Measurements from ENCODE around the gene IRAK4. TPM values are rescaled to one million over a fixed set of nuclear protein-coding genes. Genes with fewer than 3 reads are reported as not detected.
"Not testable (repeated sequence)": the region's sequence is repeated elsewhere in the genome, so short reads cannot be mapped to it uniquely, and the experiment has no call there.

The IRAK4 gene
- total RNA-seq = 6.2 TPM
- long read RNA-seq, partial matches to known transcripts = 0 of 1 reads
- long read RNA-seq, other reads (novel, unspliced or antisense) = 1 of 1 reads

DNA sequence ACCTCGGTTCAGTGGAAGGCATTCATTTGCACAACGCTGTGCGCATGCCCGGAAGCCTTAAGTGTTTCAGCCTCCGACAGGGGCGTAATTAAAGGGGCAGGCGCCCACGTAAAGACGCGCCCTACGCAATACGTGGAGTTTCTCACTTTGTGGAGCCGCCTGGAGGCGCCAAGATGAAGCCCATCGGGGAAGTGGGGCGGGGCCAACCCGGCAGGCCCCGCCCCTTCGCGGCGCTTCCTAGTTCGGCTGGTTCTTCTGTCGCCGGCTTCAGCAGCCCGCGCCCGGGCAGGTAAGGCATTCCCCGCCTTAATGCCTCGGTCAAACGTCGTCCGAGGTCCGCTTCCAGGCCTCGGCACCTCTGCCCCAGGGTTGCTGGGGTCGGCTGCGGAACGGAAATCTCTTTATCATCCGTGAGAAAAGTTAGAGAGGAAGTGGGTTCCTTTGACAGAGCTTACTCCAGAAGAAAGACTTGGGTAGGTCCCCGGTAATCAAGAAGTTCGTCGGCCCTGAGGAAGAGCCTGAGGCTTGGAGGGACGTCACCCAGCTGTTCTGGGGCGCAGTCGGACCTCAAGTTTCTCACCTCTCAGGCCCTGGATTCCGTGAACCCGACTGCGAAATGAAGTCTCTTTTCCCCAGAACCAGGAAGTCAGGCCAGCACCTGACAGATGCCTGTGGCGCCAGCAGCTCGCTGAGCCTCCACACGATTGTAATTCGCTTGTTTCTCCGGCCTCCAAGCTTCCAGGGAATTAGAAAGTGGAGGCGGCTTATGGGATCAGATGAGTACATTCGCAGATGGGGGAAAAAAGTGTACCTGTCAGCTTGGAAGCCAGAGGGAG lies at the start of gene IRAK4, which contains the start of gene PUS7L:
Gene IRAK4, plus strand, starts transcription at position 224 of the 836 bp plus-strand sequence. CDS start 9,161 bp downstream, outside the sequence.
Gene PUS7L, minus strand, starts transcription at position 63 of the 836 bp plus-strand sequence. CDS start 3,545 bp downstream, outside the sequence.
- ATAC-seq (peak; percentile 100), DNase-seq (ENCODE audit: missing footprints) (peak; percentile 98)
- intact Hi-C loops (cut with DNase I) = loop anchor here (2.0 kb wide), 2 partner anchors 48 to 78 kb away; partner anchors contain the start of genes TMEM117 and TWF1

DNA sequence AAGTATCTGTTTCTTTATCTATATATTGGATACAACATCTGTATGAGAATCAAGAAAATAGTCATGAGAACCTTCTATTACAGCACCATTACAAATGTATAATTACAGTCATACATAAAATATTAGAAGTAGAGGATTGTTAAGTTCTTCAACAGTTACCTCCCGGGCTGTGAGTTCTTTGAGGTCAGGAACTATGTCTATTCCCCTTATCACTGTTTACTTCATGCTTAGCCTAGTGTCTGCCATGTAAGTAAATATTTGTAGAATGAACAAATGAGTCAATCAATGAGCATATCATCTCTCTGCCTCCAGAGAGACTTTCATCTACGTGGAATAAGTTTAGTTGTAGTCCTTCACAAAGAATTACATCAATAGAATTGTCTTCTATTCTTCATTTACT lies 47.4 kb upstream of the IRAK4 start:
- no peak for ATAC-seq
- intact Hi-C loops (cut with DNase I) = no loop called here

DNA sequence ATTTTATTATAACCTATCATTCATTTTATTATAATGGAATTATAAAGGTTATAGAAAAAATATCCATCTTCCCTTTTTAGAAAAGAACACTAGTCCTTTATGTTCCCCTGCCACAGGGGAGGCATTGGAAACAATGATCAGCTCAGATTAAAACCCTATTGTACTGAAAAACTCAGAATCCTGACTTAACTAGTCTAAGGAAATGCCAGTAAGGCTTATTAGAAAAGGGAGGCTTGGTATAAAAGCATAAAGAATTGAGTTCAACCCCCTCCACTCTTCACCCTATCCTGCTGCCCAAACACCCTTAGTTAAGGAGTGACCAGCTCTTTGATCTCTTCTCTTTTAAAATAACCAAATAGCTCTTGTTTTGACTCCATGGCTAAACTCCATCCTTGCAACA lies 36.1 kb upstream of the IRAK4 start:
- ATAC-seq = no peak
- no peak for DNase-seq (ENCODE audit: missing footprints)
- intact Hi-C loops (cut with DNase I) = no loop called here

More for the DNA sequence above, 47.4 kb upstream of the IRAK4 start:
- no peak for DNase-seq (ENCODE audit: missing footprints)

DNA sequence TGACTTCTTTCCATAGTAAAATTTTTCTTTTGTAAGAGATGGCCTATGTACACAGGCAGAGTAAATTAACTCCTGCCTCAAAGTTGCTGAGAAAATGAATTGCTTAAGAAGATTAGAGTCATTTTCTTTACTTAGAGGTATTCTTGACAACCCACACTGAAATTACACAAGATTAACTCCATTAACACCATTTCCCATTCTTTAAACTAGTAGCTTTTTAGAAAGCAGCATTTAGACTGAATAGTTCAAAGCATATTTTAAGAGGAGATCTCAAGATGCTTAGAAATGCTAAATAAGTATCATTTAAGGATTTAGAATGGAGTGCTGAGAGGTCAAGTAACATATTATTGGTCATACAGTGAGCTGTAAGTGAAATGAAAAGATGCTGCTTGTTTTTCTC lies 35.6 kb upstream of the IRAK4 start:
- intact Hi-C loops (cut with DNase I) = no loop called here
- no peak for ATAC-seq
- DNase-seq (ENCODE audit: missing footprints) = no peak

DNA sequence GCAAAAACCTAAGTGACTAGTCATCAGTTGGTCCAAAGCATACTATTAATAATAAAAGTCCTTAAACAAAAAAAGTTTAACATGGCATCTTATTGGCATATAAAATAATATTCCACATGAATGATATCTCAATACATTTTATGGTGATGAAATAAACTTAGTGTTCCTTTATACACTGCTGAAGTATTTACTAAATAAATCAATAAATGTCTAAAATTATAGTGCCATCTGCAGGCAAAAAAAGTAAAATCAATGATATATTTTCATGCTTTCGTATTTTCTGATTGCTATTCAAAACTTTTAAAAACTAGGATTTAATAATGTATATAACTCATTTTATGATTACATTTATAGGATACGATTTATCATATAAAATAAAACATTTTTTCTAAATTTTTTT lies 30.6 kb upstream of the IRAK4 start:
- ATAC-seq (no peak), DNase-seq (ENCODE audit: missing footprints) (no peak)
- intact Hi-C loops (cut with DNase I) = no loop called here

DNA sequence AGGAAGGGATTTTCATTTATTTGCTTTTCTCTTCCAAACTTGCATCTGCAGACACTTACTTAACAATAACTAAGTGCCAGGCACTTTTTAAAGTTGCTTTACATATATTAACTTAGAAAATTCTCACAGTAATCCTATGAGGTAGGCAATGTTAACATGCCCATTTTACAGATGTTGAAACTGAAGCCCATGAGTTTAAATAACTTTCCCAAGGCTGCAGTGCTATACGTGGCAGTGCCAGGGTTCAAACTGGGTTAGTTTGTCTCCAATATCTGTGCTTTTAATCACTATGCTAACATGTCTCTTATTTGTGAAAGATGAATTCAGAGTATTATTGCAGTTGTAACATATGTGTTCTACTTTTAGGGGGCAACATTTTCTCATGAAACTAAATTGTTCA lies 30.1 kb upstream of the IRAK4 start:
- no peak for ATAC-seq
- intact Hi-C loops (cut with DNase I) = no loop called here
- DNase-seq (ENCODE audit: missing footprints) = no peak

DNA sequence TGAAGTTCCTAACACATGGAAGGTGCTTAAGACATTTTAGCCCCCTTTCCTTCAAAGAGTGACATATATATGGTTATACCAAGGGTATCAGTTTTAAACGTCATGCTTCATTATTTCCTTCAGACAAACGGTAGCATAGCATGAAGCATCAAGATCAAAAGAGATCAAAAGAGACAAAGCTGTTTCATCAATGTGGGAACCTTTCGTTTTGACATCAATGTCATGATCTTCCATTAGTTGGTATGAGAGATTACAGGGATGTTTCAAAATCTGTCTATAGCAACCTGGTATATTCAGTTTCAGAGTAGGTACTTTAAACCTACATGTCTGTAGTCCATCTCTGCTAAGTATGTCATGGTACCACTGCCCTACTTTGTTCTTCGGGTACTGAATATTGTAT lies 28.5 kb upstream of the IRAK4 start:
- no peak for DNase-seq (ENCODE audit: missing footprints)
- intact Hi-C loops (cut with DNase I) = no loop called here
- no peak for ATAC-seq

DNA sequence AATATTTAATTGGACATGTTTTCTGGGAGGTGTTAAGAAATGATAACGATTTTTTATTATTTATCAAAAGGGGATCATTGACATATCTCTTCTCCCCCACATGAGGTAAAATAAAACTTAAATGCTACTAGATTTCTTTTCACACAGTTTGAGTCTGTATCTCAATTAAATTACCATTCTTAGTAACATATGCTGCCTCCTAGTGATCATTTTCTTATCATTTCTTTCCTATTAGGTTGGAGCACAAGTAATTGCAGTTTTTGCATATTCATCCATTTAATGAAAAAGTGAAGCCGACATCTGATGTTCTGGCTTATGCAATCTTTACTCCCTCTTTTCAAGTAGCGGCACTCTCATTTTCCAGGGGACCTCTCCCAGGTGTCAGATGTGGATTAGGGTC lies 25.1 kb upstream of the IRAK4 start:
- no peak for DNase-seq (ENCODE audit: missing footprints)

DNA sequence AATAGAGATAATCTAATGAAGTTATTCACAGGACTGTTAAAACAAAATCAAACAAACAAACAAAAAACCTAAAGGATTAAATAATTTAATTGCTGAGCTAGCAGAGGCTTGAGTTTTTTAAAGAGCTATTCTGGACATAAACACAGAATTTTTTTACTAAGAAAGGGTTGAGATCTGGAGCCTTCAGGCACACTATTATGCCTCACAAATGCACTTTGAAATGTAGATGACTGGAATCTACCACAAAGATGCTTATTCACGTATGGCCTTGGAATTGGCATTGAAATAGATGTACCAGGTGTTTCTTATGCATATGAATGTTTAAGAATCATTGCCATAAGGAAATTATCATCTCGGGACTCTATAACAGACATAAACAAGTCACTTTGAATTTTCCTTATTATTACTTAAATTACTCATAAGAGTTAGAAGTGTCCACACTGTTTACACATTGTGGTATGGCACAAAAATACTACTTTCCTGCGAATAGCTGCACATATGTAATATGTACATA lies 21.8 kb upstream of the IRAK4 start:
- DNase-seq (ENCODE audit: missing footprints) (no peak), ATAC-seq (no peak)
- intact Hi-C loops (cut with DNase I) = no loop called here

More for the DNA sequence above, 25.1 kb upstream of the IRAK4 start:
- ATAC-seq = no peak
- intact Hi-C loops (cut with DNase I) = no loop called here

DNA sequence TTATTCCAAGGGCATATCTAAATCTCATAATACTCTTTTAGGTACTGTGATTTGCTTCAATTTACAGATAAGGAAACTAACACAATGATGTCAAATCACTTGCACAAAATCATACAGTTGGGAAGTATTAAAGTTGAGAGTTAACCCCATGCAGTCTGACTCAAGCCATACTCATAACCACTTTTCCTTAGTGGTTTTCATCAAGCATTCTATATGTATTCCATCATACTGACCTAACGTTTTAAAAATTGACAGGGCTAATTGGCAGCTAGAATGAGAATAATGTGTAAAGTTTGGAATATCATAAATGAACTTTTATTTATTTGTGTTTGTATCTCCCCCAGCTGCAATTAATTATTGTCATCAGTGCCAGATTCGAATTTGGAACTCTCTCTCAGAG lies 21.1 kb upstream of the IRAK4 start:
- DNase-seq (ENCODE audit: missing footprints) = no peak
- intact Hi-C loops (cut with DNase I) = no loop called here
- no peak for ATAC-seq

DNA sequence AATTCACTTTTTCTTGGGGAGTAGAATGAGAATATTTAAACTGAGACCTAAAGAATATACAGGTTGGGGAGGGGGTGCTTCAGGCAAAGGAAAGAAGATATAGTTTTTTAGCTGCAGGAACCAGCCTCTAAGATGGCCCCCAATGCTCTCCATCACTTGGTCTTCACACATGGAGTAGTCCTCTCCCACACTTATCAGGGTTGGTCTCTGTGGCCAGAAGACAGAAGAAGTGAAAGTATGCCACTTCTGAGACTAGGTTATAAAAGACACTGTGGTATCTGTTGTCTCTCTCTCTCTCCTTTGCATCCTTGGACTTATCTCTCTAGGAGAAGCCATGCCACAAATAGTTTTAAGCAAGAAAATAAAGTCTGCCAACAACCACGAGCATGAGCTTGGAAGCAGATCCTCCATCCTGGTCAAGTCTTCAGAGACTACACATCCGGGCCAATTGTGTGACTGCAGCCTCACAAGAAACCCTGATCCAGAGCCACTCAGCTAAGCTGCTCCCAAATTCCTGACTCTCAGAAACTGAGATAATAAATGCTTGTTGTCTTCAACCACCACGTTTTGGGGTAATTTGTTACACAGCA lies 18.1 kb upstream of the IRAK4 start:
- ATAC-seq (no peak), DNase-seq (ENCODE audit: missing footprints) (no peak)
- intact Hi-C loops (cut with DNase I) = no loop called here

DNA sequence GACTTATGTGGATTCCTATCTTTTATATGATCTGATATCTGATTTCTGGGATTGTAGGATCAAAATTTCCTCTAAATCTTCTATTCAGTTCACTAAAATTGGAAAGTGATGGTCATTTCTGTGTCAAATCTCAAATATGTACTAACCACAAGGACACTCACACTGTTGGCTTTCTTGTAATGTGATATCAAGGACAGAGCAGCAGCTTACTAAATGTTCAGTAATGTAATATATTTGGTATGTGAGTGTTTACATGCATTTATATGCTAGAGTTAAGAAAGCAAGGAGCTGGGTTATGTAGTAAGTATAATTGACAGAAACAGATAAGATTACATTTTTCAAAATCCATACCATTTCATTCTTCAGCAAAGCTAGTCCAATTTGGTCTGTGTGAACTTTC lies 16.6 kb upstream of the IRAK4 start:
- DNase-seq (ENCODE audit: missing footprints) (no peak), ATAC-seq (no peak)
- intact Hi-C loops (cut with DNase I) = no loop called here

DNA sequence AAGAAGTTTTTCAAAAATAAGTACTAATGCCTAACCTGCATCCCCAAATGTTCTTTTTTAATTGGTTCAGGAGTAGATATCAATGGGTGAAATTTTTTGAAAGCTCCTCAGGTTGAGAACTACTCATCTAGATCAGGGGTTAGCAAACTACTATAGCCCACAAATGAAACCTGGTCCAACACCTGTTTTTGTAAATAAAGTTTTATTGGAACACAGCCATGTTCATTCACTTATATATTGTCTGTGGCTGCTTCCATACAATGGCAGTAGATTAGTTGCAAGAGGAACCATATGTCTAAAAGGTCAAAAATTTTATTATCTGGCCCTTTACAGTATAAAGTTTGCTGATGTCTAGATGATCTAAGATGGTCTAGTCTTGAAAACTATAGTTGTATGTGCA lies 13.9 kb upstream of the IRAK4 start:
- intact Hi-C loops (cut with DNase I) = no loop called here
- no peak for DNase-seq (ENCODE audit: missing footprints)

DNA sequence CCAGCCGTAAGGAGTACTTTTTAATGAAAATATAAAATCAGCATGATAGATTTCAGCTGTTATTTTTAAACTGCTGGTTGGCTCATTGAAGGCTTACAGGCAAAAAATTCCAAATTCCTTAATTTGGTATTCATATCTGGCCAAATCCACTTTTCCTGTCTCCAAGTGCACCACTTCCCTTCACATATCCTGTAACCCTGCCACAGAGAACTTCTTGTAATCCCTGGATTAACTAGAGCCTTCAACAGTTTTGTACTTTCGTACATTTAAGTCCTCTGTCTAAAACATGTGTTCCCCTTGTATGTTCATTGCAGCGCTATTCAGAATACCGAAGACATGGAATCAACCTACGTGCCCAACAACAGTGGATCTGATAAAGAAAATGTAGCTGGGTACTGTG lies 9.7 kb upstream of the IRAK4 start:
- intact Hi-C loops (cut with DNase I) = no loop called here

More for the DNA sequence above, 13.9 kb upstream of the IRAK4 start:
- ATAC-seq = no peak

DNA sequence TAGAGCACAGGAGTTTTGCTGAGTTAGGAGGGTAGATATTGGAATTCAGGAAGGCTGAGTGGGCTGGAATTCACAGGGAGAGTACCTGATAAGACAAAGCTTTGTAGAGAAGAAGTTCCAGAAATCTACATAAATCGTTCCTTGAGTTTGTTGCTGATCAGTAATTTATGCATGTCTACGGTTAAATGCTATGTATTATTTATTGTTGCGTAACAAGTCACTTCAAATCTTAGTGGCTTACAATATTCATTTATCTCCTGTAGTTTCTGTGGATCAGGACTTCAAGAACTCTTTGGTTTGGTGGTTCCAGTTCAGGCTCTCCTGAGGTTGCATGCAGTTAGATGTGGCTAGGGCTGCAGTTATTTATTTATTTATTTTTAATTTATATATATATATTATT lies 7.9 kb upstream of the IRAK4 start:
- DNase-seq (ENCODE audit: missing footprints) (no peak), ATAC-seq (no peak)
- intact Hi-C loops (cut with DNase I) = no loop called here

More for the DNA sequence above, 9.7 kb upstream of the IRAK4 start:
- ATAC-seq (no peak), DNase-seq (ENCODE audit: missing footprints) (no peak)

DNA sequence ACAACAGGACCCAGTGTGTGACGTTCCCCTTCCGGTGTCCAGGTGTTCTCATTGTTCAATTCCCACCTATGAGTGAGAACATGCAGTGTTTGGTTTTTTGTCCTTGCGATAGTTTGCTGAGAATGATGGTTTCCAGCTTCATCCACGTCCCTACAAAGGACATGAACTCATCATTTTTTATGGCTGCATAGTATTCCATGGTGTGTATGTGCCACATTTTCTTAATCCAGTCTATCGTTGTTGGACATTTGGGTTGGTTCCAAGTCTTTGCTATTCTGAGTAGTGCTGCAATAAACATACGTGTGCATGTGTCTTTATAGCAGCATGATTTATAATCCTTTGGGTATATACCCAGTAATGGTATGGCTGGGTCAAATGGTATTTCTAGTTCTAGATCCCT lies 7.4 kb upstream of the IRAK4 start:
- ATAC-seq; DNase-seq (ENCODE audit: missing footprints); intact Hi-C loops (cut with DNase I): not testable (repeated sequence)

DNA sequence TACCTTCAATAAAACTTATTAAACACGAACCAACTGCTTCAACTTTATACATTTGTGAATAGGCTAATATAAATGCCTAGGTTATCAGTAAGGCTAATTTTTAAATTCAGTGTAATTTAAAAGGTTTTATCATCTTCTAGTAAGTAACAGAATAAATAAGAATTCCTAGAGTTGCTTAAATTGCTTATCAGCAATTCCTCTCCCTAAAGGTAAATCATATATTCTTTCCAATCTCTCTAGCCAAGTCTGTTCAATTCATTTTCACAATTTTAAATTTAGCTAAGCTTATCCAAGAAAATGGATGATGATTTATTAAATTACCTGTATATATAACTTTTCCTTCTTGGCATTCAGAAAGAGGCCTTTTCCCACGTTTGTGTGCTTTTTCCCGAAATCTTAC lies 4.7 kb upstream of the IRAK4 start:
- no peak for DNase-seq (ENCODE audit: missing footprints)
- intact Hi-C loops (cut with DNase I) = no loop called here
- ATAC-seq = no peak

DNA sequence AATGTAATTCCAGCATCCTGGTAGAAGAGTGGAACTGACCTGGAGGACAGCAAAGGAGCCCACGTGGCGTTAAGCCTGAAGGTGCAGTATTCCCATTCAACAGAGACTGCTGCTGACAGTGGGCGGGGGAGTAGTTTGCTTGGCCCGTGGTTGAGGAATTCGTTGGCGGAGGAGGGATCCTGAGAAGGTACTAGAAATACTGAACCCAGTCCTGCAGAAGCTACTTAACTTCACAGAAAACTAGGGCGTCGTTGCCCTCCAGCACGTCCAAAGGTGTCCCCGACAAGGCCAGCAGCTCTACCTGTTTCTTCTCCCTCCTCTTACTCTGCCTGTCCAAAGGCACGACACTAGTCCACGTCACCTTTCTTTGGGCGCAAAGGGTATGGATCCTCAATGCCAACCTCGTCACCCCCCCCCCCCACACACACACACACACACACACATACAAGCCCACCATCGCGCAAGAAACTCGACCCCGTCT lies 464 bp upstream of the IRAK4 start:
- DNase-seq (ENCODE audit: missing footprints) = peak; percentile 61
- ATAC-seq = peak; percentile 41
- intact Hi-C loops (cut with DNase I) = loop anchor here (2.0 kb wide), 2 partner anchors 49 to 79 kb away; partner anchors contain the start of genes TMEM117 and TWF1

DNA sequence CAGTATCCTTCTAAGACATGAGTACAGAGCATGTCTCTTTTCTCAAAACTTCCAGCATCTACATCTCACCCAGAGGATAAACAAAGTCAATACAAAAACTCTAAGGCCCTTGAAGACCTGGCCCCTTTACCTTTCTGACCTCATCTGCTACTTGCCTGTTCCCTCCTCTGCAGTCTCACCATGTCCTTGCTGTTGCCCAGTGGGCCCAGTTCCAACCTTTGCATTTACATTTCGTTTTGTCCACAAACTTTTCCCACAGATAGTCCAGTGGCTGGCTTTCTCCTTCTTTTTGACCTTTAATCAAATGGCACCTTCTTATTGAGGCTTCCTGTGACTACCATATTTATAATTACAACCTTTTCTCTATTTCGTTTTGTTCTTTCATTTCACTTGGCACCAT lies 1.6 kb downstream of the IRAK4 start:
- intact Hi-C loops (cut with DNase I) = no loop called here
- ATAC-seq (no peak), DNase-seq (ENCODE audit: missing footprints) (no peak)

DNA sequence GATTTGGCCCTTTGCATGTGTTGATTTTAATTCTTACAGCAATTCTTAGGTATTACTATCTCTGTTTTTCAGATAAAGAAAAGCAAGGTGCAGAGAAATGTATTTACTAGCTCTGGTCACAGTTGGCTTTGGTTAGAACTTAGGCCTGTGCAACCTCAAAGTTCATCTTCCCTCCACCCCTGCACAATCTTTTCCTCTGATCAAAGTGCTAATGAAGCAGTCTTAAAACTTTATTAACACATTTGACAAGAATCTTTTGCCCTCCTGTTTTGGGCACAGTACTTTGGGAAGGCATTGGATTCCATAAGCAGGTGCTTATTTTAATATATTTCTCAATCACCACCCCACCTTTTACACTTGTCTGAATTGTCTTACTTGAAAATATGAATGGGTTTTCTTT lies 2.7 kb downstream of the IRAK4 start:
- DNase-seq (ENCODE audit: missing footprints) = no peak
- no peak for ATAC-seq
- intact Hi-C loops (cut with DNase I) = no loop called here
